GM21515 (cell line): ENCODE results near the gene USF1.

Experiments used
- ATAC-seq: cut with Tn5 transposase; IDR thresholded peaks from one replicate; pipeline ENCODE4 v1.9.1; 2021; ENCODE audit not compliant: unreplicated experiment

The USF1 gene, protein sequence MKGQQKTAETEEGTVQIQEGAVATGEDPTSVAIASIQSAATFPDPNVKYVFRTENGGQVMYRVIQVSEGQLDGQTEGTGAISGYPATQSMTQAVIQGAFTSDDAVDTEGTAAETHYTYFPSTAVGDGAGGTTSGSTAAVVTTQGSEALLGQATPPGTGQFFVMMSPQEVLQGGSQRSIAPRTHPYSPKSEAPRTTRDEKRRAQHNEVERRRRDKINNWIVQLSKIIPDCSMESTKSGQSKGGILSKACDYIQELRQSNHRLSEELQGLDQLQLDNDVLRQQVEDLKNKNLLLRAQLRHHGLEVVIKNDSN

DNA sequence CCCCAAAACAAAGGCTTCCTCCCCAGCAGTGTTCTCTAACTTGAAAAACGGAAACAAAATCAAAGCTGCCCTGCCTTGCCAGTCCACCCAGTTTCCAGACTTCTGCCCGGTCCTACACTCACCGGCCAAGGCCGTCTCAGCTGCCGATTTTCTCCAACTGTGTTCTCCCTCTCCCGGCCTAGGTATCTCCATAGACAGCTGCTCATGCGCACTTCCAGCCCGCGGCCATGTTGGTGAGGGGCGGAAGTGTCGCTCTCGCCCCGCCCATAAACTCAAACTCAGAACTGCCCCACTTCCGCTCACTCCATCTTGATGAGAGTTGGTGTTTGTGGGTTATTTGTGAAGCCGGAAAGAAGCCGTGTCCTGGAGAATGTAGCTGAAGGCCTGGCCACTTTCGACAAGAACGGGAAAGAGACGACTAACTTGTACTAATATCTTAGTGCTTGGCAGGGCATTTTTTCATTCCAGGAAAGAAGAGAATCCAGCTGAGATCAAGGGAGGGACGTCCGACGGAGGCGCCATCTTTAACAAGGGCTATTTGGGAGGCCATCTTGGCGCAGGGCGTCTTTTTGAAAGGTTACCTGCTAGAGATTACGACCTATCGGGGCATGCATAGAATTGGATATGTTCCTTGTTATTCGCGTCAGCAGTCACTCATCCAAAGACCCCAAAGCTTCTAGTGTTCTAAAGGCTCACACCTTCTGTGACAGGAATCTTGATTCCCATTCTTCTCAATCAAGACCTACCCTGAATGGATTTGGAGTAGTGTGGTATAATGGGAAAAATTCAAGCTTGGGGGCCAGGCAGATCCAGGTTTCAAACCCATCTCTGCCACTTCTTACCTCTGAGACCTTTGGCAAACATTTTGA is at the start of gene USF1:
Gene USF1, minus strand, starts transcription at position 242 of the 869 bp plus-strand sequence. CDS start 2,702 bp downstream, outside the sequence.
- peak; percentile 53 for ATAC-seq

DNA sequence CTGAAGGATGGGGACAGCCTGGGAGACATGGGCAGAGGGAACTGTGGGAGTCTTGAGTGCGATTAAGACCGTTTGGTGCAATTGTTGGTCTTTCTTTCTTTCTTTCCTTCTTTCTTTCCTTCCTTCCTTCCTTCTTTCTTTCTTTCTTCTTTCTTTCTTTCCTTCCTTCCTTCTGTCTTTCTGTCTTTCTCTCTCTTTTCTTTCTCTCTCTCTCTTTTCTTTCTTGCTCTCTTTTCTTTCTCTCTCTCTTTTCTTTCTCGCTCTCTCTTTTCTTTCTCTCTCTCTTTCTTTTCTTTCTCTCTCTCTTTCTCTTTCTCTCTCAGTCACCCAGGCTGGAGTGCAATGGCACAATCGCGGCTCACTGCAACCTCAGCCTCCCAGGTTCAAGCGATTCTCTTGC is 49.5 kb upstream of the USF1 start:
- no peak for ATAC-seq

DNA sequence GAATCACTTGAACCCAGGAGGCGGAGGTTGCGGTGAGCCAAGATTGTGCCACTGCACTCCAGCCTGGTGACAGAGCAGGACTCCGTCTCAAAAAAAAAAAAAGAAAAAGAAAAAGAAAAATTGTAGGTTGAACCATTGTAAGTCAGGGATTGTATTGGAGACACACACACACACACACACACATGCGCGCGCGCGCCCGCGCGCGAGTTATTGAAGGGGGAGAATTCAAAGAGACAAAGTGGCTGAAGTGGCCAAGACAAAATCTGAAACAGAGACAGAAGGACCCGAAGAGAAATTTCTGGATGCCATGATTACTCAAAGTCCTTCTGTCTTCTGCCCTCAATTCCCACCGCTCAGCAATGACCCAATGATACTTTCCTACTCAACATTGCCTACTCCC is 48.7 kb upstream of the USF1 start:
- ATAC-seq: no peak

DNA sequence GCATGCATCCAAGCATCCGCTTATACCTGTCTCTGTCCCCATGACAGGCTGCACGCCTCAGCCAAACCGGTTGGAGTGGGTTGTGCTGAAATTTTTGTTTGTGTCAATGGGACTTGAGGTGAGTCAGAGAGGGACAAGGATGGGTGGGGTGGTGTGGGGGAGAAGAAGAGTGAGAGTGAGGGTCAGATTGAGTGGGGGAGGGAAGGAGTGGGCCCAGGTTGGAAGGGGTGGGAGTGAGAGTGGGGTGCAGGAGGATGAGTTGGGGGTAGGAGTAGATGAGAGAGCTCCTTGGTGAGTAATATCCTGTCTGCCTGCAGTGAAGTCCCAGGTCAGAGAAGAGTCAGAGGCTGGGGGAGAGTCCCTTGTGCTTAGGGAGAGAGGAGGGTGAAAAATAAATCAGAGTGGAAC is 46.8 kb upstream of the USF1 start:
- no peak for ATAC-seq

DNA sequence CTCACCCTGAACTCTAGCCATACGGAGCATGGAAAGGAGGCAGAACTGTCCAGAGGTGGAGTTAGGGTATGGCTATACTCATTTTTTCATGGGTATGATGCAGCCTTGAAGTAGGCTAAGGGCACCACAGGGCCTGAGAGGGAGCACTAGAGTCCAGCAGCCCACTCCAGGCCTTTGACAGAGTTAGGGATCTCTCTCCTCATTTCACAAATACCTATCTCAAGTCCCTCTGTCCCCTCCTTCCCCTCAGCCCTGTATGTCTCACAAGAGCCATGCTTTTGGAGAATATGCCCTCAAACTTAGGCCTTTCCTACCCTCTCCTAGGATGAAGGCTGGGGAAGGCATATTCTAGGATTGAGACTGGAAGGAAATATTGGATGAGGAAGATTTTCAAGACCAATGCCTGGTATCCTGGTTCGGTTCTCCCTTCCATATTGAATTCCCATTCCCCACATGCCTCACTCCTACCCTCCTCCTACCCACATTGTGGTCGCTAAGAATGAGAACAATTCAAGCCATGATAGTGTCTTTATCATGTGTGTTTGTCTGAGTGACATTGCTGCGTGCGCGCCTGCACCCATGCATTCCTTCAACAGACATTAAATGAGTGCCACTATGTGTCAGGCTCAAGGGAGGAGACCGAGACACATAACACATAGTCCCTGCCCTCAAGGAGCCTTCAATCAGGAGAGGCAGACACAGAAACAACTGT is 46.2 kb upstream of the USF1 start:
- ATAC-seq: no peak

DNA sequence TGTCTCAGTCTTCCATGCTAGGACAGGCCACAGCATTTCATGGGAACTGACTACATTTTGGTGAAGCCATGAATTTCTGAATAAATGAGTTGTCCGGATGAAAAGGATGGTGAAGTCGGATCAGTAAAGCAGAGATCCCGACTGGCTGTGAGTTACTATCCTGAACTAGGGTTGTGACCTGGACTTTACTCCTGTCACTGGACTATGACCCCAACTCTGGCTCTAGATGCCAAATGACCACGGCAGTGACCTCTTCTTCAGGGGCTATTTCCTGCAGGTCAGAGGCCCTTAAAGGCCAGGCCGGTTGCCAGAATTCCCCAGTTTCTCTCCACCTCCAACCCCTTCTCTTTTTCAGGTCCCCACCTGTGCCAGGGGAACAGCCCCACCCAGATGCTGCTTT is 45.3 kb upstream of the USF1 start:
- ATAC-seq: no peak

DNA sequence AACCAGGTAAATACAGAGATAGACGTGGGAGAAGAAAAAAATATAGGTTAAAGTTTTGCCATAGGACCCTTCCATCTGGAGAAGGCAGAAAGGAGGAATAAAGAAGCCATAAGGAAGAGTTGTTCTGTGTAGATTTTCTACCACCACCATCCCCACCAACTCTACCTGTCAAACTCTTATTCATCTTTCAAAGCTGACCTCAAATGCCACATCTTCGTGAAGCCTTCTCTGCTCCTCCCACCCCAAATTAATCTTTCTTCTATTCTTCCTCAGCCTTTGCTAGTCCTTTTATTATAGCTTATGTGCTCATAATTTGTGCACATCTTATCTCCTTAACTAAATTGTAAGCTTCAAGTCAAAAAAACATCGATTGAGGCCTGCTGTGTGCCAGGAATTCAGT is 44.8 kb upstream of the USF1 start:
- no peak for ATAC-seq

DNA sequence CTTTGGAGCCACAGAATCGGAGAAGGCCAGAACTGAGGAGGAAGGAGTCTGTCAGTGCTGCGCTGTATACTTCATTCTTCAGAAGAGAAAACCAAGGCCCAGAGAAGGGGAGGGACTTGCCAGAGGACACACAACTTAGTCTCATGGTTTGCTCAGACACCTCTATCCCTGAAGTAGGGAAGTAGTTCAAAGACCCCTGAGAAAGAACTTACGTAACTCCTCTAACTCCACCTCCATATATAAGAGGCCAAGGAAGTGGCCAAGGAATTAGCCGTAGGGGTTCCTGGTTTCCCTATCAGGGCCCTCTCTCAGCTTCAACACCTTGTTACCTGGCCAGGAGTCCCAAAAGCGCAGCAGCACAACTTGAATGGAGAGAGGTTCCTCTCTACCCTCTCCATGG is 44.2 kb upstream of the USF1 start:
- no peak for ATAC-seq

DNA sequence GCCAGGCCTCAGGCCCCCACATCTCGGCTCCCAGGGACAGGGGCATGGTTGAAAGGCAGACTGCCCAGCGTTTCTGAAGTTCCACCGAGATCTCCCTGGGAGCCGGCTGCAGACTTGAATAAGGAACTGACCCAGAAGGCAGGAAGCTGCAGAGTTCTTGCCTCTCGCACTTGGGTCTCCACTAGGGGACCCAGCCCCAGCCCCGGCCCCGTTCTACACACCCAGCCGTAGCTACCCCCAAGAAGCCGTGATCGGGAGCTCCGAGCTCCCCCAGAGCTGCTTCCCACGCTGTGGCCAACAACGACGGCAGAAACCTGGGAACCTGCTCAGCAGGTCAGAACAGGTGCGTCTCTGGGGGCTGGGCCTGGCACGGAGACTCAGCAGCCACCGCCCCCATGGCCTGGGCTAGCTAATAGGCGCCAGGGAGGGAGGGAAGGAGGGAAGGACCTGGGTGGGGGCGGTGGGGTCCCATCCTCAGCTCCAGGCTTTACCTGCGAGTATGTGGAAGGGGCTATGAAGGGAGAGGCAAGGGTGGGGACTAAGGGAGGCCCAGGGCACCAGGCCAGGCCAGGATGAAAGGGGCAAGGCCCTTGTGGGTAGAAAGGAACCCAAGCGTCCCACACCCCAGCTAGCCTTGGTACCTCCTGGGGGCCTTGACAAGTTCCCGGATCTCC is 43.6 kb upstream of the USF1 start, which contains the start of gene NECTIN4:
Gene NECTIN4, minus strand, starts transcription at position 308 of the 674 bp plus-strand sequence. Its CDS starts 262 bp downstream, at position 46.
- ATAC-seq: no peak

DNA sequence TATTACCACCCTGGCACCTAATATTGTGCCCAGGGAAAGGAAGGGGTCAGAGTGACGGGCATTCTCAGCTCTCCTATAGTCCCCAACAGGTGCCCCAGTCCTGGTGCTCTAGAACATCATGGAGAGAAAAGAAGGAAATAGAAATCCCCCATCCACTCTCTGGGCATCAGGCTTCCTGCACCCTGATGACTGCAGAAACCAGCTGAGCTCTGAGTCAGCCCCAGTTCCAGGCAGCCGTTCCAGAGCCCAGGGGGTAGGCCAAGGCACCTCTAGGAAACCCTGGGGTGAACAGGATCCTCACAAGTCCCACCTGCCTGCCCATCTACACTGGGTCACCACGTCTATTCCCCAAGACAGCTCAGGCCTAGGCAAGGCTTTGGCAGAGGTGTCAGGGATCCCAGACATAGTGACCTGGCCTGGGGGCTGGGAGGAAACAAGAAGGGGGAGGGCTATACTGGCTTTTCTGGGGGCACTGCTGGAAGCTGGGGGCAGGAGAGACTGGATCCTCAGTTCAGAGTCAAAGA is 42.9 kb upstream of the USF1 start:
- ATAC-seq: no peak

DNA sequence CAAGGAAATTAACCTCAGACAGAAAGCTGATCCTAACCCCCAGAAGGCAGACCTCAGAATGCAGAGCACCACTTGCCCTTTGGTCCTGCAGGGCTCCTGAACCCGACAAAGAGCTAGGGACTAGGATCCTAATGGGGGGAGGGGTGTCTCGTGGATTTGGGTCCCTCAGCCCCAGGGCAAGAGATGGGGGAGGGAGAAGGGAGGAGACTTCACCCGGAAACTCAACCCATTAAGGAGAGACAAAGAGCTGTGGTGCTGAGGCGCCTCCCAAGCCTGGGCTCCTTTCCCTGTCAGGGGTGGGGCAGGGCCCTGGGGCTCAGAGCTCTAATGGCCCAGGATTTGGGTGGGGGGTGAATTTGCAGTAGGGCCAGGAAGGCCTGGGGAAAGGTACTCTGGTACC is 40.7 kb upstream of the USF1 start:
- ATAC-seq: no peak

DNA sequence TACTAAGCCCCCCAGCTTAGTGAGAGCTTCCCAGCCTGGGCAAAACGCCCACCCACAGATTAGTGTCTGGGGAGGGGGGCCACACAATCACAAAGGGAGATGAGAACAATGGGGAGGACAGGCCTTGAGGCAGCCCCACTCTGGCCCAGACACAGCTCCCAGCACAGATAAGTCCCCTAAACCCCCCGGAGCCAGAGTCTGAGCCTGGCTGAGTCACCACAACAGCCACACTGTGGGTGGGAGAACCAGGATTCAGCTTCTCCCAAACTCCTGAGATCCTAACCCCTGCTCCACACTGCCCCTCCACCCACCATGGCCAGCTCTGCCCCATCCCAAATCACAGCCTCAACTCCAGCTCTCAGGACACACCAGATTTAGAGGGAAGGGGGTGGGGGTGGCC is 39.4 kb upstream of the USF1 start:
- no peak for ATAC-seq

DNA sequence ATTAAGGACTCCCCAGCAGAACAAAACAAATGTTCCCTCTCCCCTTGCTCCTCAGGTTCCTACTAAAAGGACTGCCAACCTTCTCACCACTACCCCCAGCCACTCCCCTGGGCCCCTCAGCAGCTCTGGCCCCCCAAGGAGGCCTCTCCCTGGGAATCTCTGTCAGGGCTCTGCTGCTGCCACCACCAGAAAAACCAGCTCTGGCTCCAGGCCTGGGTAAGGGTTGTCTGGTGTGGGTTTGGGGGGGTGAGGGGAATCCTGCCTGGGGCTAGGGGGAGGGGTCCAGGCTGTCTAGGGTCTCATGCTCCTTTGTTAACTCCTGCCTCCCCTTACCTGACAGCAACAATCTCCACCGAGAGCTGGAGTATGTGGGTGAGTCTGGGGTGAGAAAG is 38.8 kb upstream of the USF1 start:
- no peak for ATAC-seq

DNA sequence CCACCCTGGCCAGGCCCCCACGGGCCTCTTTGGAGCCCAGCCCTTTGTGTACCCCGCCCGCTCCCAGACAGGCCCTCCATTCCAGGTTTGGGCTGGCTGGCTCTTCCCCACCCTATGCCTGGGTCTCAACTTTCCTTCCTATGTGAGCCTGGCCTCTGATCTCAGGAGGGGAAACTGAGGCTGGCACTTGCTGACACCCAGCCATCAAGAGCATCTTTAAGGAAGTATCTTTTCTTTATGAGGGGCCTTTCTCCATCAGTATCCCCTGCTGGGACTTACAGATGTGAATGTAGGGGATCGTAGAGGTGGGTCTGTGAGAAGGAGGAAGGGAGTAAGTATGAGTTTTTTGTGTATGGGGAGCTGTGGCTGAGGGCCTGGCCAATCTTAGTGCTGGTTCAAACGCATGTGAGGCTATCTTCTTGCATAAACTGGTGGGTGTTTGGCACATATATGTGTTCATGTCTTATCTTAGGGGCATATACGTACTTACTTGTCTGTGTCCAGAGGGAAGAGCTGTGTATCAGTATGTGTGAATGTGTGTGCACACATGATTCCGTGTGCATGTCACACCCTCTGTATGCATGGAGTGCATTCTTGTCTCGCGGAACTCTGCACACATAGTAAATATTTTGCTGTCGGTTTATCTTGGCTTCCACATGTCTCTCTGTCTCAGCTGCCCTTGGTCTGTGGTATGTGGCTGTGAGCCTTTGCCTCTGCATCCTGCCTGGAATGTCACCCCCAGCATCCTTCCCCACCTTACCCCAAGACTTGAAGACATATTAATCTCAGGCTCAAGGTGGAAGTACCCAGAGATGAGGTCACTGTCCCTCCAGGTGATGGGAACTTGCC is 38.2 kb upstream of the USF1 start:
- no peak for ATAC-seq

DNA sequence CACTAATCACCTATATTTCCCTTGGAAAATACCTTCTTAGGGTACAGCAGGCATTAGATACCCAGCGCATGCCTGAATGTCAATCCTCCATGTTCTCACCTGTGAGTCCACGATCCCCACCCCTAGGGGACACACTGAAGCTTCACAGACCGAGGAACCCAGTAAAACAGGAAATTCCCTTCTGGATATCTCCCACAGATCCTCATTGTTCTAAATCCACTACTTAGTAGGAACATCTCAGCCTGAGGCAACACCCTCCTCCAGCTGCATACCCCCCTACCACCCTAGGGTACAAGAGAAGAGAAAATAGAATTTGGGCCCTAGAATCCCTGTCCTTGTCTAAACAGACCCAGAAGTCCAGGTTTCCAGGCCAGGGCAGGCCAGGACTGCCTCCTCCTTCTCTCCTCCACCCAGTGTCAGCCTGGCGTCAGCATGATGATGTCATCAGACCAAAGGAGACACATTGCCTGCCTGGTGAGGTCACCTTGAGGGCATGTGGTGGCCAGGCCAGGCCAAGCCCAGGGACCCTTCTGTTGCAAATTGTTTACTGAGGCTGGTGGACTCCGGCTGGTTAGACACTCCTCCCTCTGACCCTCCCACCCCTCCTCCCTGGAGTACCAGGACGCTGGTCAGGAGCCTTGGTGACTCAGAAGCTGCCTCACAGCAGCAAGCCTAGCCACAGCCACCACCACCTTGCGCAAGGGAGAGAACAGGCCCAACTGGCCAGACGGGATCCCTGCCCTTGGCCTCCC is 37.4 kb upstream of the USF1 start:
- ATAC-seq: no peak

DNA sequence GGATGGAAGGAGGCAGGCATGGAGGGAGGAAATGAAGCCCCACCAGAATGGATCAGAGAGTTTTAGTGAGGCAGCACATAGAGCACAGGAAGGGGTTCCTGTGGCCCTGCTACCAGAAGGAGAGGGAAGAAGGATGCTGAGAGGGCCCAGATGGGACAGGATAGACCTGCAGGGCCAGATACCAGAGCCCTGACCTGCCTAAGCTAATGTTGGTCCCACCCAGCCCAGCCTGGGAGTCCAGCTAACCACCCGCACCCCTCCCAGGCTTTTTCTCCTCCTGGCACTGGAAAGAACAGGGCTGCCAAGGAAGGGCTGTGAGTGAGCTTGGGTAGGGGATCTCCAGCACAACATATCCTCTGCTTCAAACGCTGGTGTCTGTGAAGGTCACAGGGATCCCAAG is 36.7 kb upstream of the USF1 start:
- ATAC-seq: no peak

DNA sequence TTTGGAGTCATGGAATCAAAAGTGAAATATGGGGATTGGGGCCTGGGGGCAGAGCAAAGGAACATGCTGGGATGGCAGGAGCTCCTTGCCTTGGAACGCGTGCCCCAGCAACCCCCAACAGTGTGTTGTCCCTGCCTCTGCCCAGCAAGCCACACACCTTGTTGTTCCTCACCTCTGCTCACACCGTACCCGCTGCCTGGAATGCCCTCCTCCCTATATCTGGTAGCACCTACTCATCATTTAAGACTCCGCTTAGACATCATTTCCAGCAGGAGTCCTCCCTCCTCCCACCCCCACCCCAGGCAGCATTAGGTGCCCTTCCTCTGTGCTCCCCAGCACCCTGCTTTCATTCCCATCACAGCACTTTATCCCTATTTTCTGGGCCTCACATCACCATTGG is 35.7 kb upstream of the USF1 start:
- ATAC-seq: no peak

DNA sequence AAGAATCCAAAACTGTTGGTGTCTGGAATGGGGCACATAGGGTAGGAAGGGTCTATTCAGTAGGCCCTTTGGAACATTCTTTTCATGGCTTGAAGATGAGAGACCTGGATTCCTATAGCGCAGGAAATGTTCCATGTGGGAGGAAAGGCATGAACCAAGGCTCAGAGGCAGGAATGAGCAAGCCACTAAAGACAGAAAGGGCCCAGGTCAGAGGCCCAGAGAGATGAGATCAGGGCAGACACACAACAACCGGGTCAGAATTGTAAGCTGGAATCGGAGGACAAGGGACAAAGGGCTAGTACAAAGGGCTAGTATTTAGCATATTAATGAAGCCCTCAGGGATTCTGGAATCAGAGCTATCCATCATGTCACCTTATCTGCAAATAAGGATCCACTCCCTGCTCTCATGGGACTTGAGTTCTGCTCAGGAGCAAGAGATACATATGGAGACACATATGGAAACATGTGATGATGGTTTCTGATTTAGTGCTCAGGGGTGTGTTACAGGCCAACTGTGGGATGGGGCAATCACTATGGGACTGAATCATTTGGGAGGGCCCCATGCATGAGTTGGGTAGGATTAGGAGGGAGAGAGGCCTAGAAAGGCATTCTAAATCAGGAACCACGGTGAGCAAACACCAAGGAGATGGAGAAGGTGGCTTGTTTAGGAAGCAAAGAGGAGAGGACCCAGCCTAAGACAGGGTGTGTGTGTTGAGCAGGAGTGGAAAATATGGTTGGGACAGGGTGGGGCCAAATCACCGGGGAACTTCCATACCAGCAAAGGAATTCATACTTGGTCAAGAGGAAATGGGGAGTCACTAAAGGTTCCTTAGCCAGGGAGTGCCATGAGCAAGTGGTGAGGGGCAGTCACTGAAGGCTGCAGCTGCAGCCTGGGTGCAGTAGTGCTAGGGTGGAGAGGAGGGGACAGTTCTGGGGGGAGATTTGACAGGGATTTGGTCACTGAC is 34.9 kb upstream of the USF1 start:
- no peak for ATAC-seq
